Colonic mucosa (tissue), 4 donors: ENCODE results near the gene LYSMD1. TPM values are rescaled to one million over a fixed set of nuclear protein-coding genes. Genes with fewer than 3 reads are reported as not detected.
A peak's percentile ranks its signal among the peaks of the same experiment; 100 is the strongest.

Experiments
- DNase-seq: peaks from one replicate; pipeline ENCODE4 v3.0.0-alpha.2; 2020
- H3K27ac ChIP-seq: fragments of 200-600 bp; one replicate; pipeline ENCODE4 v1.8.0; 2021
- H3K27me3 ChIP-seq: fragments of 200-600 bp; one replicate; pipeline ENCODE4 v1.8.0; 2021
- H3K36me3 ChIP-seq: fragments of 200-600 bp; one replicate; pipeline ENCODE4 v1.8.0; 2021
- H3K4me1 ChIP-seq: fragments of 200-600 bp; one replicate; pipeline ENCODE4 v1.8.0; 2021; ENCODE audit warnings: mild to moderate bottlenecking
- H3K4me3 ChIP-seq: fragments of 200-600 bp; one replicate; pipeline ENCODE4 v1.8.0; 2021
- H3K9ac ChIP-seq, 2 donors: one replicate each; pipeline ENCODE4 v1.7.0; 2013; ENCODE audit warnings: control low read depth in 2 of 2, low read depth in 2 of 2, low read length in 2 of 2
- H3K9me3 ChIP-seq: fragments of 200-600 bp; one replicate; pipeline ENCODE4 v1.8.0; 2021
- intact Hi-C: fragments of 100-400 bp; cut with DNase I; formaldehyde crosslinking; loops from one replicate; pipeline ENCODE4 v1.14.1; 2022
- total RNA-seq, 2 donors: library from RNA; stranded (reverse); fragmentation: NEBNext Ultra II Directional in 1 of 2; extraction: Animal tissue kit (Norgen Biotek cat#: 25700) in 1 of 2; gene quantifications; one replicate each; pipeline ENCODE4 v1.2.1, GENCODE V29; 2021
- TF ChIP-seq, protein P1 (sequence below): fragments of 200-600 bp; IDR thresholded peaks from one replicate; pipeline ENCODE4 v1.8.0; 2022; ENCODE audit warnings: antibody characterized with exemption, mild to moderate bottlenecking
- donor health status: healthy.
- donor health status: DM: no; HTN: no; CAD: no.
- donor health status: DM: no; HTN: no; CAD: no.

The LYSMD1 gene
- total RNA-seq, 2 donors from 2014 or later: 6.8 to 7.2 TPM

GRCh38 chr1:151130987-151131586 is 34.6 kb downstream of the LYSMD1 start:
- no peaks in the 10 kb centered on the region for H3K9me3 ChIP-seq
- peak overlapping the region in 1 of 2 donors; percentile 51 for H3K9ac ChIP-seq
- peaks cover 8% of the 10 kb centered on the region for H3K27me3 ChIP-seq
- H3K36me3 ChIP-seq: no peaks in the 10 kb centered on the region
- no peaks in the 10 kb centered on the region for H3K4me1 ChIP-seq
- no peak overlapping the region for H3K27ac ChIP-seq
- TF ChIP-seq, protein P1, sequence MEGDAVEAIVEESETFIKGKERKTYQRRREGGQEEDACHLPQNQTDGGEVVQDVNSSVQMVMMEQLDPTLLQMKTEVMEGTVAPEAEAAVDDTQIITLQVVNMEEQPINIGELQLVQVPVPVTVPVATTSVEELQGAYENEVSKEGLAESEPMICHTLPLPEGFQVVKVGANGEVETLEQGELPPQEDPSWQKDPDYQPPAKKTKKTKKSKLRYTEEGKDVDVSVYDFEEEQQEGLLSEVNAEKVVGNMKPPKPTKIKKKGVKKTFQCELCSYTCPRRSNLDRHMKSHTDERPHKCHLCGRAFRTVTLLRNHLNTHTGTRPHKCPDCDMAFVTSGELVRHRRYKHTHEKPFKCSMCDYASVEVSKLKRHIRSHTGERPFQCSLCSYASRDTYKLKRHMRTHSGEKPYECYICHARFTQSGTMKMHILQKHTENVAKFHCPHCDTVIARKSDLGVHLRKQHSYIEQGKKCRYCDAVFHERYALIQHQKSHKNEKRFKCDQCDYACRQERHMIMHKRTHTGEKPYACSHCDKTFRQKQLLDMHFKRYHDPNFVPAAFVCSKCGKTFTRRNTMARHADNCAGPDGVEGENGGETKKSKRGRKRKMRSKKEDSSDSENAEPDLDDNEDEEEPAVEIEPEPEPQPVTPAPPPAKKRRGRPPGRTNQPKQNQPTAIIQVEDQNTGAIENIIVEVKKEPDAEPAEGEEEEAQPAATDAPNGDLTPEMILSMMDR: no peak
- intact Hi-C loops: no loop called here
- H3K4me3 ChIP-seq: peak overlapping the region; percentile 27
- peak; percentile 86 for DNase-seq

GRCh38 chr1:151128800-151129199 is 36.9 kb downstream of the LYSMD1 start:
- Histone ChIP-seq H3K4me1 (no peaks in the 10 kb centered on the region), H3K9ac (no peak overlapping the region), H3K9me3 (no peaks in the 10 kb centered on the region), H3K27ac (no peak overlapping the region), H3K36me3 (no peaks in the 10 kb centered on the region), H3K27me3 (peaks cover 8% of the 10 kb centered on the region), H3K4me3 (no peak overlapping the region)
- TF ChIP-seq, protein P1: no peak
- DNase-seq: no peak
- intact Hi-C loops: no loop called here

GRCh38 chr1:151124763-151125403 is 40.8 kb downstream of the LYSMD1 start:
- Histone ChIP-seq H3K27me3 (no peaks in the 10 kb centered on the region), H3K9me3 (no peaks in the 10 kb centered on the region), H3K4me3 (no peak overlapping the region), H3K9ac (no peak overlapping the region), H3K27ac (no peak overlapping the region), H3K36me3 (no peaks in the 10 kb centered on the region), H3K4me1 (no peaks in the 10 kb centered on the region)
- intact Hi-C loops: no loop called here
- DNase-seq: no peak
- TF ChIP-seq, protein P1: no peak

DNA sequence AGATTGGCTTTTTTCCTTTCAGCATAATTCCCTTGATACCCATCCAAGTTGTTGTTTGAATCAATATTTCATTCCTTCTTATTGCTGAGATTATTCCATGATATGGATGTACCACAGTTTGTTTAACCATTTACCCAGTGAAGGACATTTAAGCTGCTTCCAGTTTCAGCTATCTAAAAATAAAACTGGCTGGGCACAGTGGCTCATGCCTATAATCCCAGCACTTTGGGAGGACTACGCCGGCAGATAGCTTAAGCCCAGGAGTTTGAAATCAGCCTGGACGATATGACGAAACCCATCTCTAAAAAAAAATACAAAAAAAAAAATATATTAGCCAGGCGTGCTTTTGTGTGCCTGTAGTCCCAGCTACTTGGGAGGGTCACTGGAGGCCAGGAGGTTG is 51.8 kb downstream of the LYSMD1 start:
- Histone ChIP-seq H3K9me3 (no peaks in the 10 kb centered on the region), H3K36me3 (no peaks in the 10 kb centered on the region), H3K4me1 (no peaks in the 10 kb centered on the region), H3K27ac (no peak overlapping the region), H3K9ac (no peak overlapping the region), H3K4me3 (no peak overlapping the region), H3K27me3 (no peaks in the 10 kb centered on the region)
- no peak for DNase-seq
- TF ChIP-seq, protein P1: no peak
- intact Hi-C loops: no loop called here

Other genes with a start within 250 kb of the LYSMD1 start
- 10 to 100 TPM; 28.2 to 32.8 TPM for gene SETDB1, start 239.5 kb downstream of the LYSMD1 start, total RNA-seq
- gene CERS2, start 191.1 kb downstream of the LYSMD1 start, total RNA-seq: 100 to 1,000 TPM; 140 to 157 TPM
- under 1 TPM; 0.40 to 0.53 TPM for gene ANXA9, start 183.6 kb downstream of the LYSMD1 start, total RNA-seq
- 10 to 100 TPM; 40.4 to 43.1 TPM for gene MINDY1, start 159.0 kb downstream of the LYSMD1 start, total RNA-seq
- 10 to 100 TPM; 20.4 to 21.5 TPM for gene PRUNE1, start 157.5 kb downstream of the LYSMD1 start, total RNA-seq
- gene BNIPL, start 129.3 kb downstream of the LYSMD1 start, total RNA-seq: 1 to 10 TPM in 1 of 2 donors, under 1 TPM in 1; 0.69 to 1.9 TPM
- gene C1orf56, start 118.2 kb downstream of the LYSMD1 start, total RNA-seq: 1 to 10 TPM; 2.6 to 3.2 TPM
- 10 to 100 TPM; 57.9 to 66.8 TPM for gene CDC42SE1, start 106.3 kb downstream of the LYSMD1 start, total RNA-seq
- gene MLLT11, start 105.5 kb downstream of the LYSMD1 start, total RNA-seq: 1 to 10 TPM in 1 of 2 donors, under 1 TPM in 1; 0.42 to 1.3 TPM
- 10 to 100 TPM; 13.1 to 15.2 TPM for gene GABPB2, start 95.1 kb downstream of the LYSMD1 start, total RNA-seq
- gene SEMA6C, start 19.3 kb downstream of the LYSMD1 start, total RNA-seq: 1 to 10 TPM; 1.6 to 3.2 TPM
- gene TNFAIP8L2, start 9.3 kb downstream of the LYSMD1 start, total RNA-seq: 1 to 10 TPM in 1 of 2 donors, under 1 TPM in 1; 0.72 to 1.2 TPM
- 10 to 100 TPM; 22.7 to 31.8 TPM for gene SCNM1, start 242 bp upstream of the LYSMD1 start, total RNA-seq
- under 1 TPM in 1 of 2 donors, not detected in 1; 0.67 TPM for gene TMOD4, start 10.1 kb upstream of the LYSMD1 start, total RNA-seq
- 10 to 100 TPM; 38.8 TPM for gene VPS72, start 24.3 kb upstream of the LYSMD1 start, total RNA-seq
- gene PIP5K1A, start 32.6 kb upstream of the LYSMD1 start, total RNA-seq: 10 to 100 TPM; 33.3 to 38.9 TPM
- 100 to 1,000 TPM; 103 to 158 TPM for gene PSMD4, start 88.8 kb upstream of the LYSMD1 start, total RNA-seq
- gene ZNF687, start 116.4 kb upstream of the LYSMD1 start, total RNA-seq: 10 to 100 TPM; 27.5 to 28.4 TPM
- gene PI4KB, start 161.5 kb upstream of the LYSMD1 start, total RNA-seq: 10 to 100 TPM; 47.2 to 53.5 TPM
- gene RFX5, start 181.3 kb upstream of the LYSMD1 start, total RNA-seq: 10 to 100 TPM; 28.6 to 44.1 TPM
- 100 to 1,000 TPM; 744 to 902 TPM for gene SELENBP1, start 206.8 kb upstream of the LYSMD1 start, total RNA-seq
- gene PSMB4, start 233.7 kb upstream of the LYSMD1 start, total RNA-seq: 100 to 1,000 TPM; 179 to 273 TPM